IMR-90 (cell line): ENCODE data around the gene ALDH7A1. TPM values are rescaled to one million over a fixed set of nuclear protein-coding genes. Genes with fewer than 3 reads are reported as not detected.

Experiments used
- ATAC-seq: fragments of 200-7000 bp; cut with Tn5 transposase; 2 replicates; pipeline ENCODE4 v1.9.1; 2020; ENCODE audit warnings: low read depth, mild to moderate bottlenecking, moderate library complexity
- BruUV-seq: library from RNA; stranded (reverse); fragments of 400-500 nt; replicated peaks from 2 replicates; lab custom pipeline; 2021; lab: Mats Ljungman, UMichigan
- CTCF ChIA-PET: fragments of 300-600 bp; formaldehyde crosslinking; extraction: SDS; loops from one replicate; lab custom pipeline; 2021; ENCODE audit warnings: antibody characterized with exemption; lab: Yijun Ruan, JAX
- POLR2A ChIA-PET: fragments of 300-600 bp; sonication (Branson Sonifier 250); formaldehyde crosslinking; loops from one replicate; lab custom pipeline; 2022; ENCODE audit warnings: antibody characterized with exemption; ENCODE audit not compliant: unreplicated experiment; lab: Charles Lee
- DNase-seq: peaks from one replicate; pipeline ENCODE4 v3.0.0; 2013
- H2AFZ ChIP-seq: replicated peaks from 2 replicates; pipeline ENCODE3; 2013; ENCODE audit warnings: low read length, mild to moderate bottlenecking; ENCODE audit not compliant: poor library complexity
- H2AK5ac ChIP-seq: 2 replicates; pipeline ENCODE4 v1.6.1; 2013; ENCODE audit warnings: low read depth, low read length, inconsistent platforms
- H2AK9ac ChIP-seq: replicated peaks from 2 replicates; pipeline ENCODE3; 2013; ENCODE audit warnings: mild to moderate bottlenecking, low read depth, low read length, moderate library complexity; ENCODE audit not compliant: poor library complexity
- H2BK120ac ChIP-seq: 2 replicates; pipeline ENCODE4 v1.6.1; 2013; ENCODE audit warnings: low read depth, low read length, inconsistent platforms
- H2BK15ac ChIP-seq: 3 replicates; pipeline ENCODE4 v1.6.1; 2013; ENCODE audit warnings: low read depth, low read length, inconsistent platforms
- H2BK20ac ChIP-seq: 2 replicates; pipeline ENCODE4 v1.6.1; 2013; ENCODE audit warnings: low read depth, mild to moderate bottlenecking, inconsistent platforms, low read length, moderate library complexity
- H2BK5ac ChIP-seq: 2 replicates; pipeline ENCODE4 v1.6.1; 2013; ENCODE audit warnings: mild to moderate bottlenecking, low read depth, low read length, inconsistent platforms; ENCODE audit not compliant: poor library complexity, severe bottlenecking
- H3K14ac ChIP-seq: replicated peaks from 2 replicates; pipeline ENCODE4 v1.6.1; 2013; ENCODE audit warnings: low read depth, low read length, inconsistent platforms
- H3K18ac ChIP-seq: 2 replicates; pipeline ENCODE4 v1.6.1; 2013; ENCODE audit warnings: low read depth, low read length, control low read depth
- H3K23ac ChIP-seq: 2 replicates; pipeline ENCODE4 v1.6.1; 2013; ENCODE audit warnings: low read depth, low read length, inconsistent platforms
- H3K27ac ChIP-seq: 2 replicates; pipeline ENCODE4 v1.5.1; 2013; ENCODE audit warnings: mild to moderate bottlenecking, control low read depth, low read length; ENCODE audit not compliant: insufficient read depth
- H3K27me3 ChIP-seq: 2 replicates; pipeline ENCODE4 v1.6.1; 2013; ENCODE audit warnings: low read length; ENCODE audit not compliant: control insufficient read depth, insufficient read depth
- H3K36me3 ChIP-seq: 2 replicates; pipeline ENCODE4 v1.6.1; 2013; ENCODE audit warnings: low read length, mixed read lengths; ENCODE audit not compliant: control insufficient read depth, insufficient read depth
- H3K4ac ChIP-seq: 2 replicates; pipeline ENCODE4 v1.6.1; 2013; ENCODE audit warnings: low read depth, low read length, inconsistent platforms
- H3K4me1 ChIP-seq: 2 replicates; pipeline ENCODE4 v1.6.1; 2013; ENCODE audit warnings: low read length, mixed read lengths; ENCODE audit not compliant: control insufficient read depth, insufficient read depth
- H3K4me2 ChIP-seq: 2 replicates; pipeline ENCODE4 v1.6.1; 2013; ENCODE audit warnings: low read depth, mild to moderate bottlenecking, control low read depth, low read length, moderate library complexity
- H3K4me3 ChIP-seq: 2 replicates; pipeline ENCODE4 v1.5.1; 2013; ENCODE audit warnings: low read depth, mild to moderate bottlenecking, control low read depth, low read length, moderate library complexity; ENCODE audit not compliant: insufficient read depth
- H3K56ac ChIP-seq: 2 replicates; pipeline ENCODE4 v1.6.1; 2013; ENCODE audit warnings: low read length, inconsistent platforms; ENCODE audit not compliant: insufficient read depth; ENCODE audit errors: extremely low read depth
- H3K79me1 ChIP-seq, 2 experiments: 2 replicates each; pipeline ENCODE4 v1.6.1; 2013; ENCODE audit warnings: low read length in 2 of 2, inconsistent platforms in 1 of 2, low read depth in 1 of 2
- H3K9ac ChIP-seq: 2 replicates; pipeline ENCODE4 v1.6.1; 2013; ENCODE audit warnings: low read depth, low read length, control low read depth
- H3K9me1 ChIP-seq: 2 replicates; pipeline ENCODE4 v1.6.1; 2013; ENCODE audit warnings: low read length, inconsistent platforms; ENCODE audit not compliant: insufficient read depth
- H3K9me3 ChIP-seq: 2 replicates; pipeline ENCODE4 v1.6.1; 2013; ENCODE audit warnings: low read length; ENCODE audit not compliant: control insufficient read depth, insufficient read depth
- H4K20me1 ChIP-seq: 2 replicates; pipeline ENCODE4 v1.6.1; 2013; ENCODE audit warnings: low read length, inconsistent platforms; ENCODE audit not compliant: insufficient read depth
- H4K5ac ChIP-seq: 2 replicates; pipeline ENCODE4 v1.6.1; 2013; ENCODE audit warnings: mild to moderate bottlenecking, low read depth, low read length, control low read depth
- H4K8ac ChIP-seq, 2 experiments: 2 replicates each; pipeline ENCODE4 v1.6.1; 2013; ENCODE audit warnings: low read depth in 2 of 2, low read length in 2 of 2, control low read depth in 1 of 2, inconsistent platforms in 1 of 2
- H4K91ac ChIP-seq: 2 replicates; pipeline ENCODE4 v1.6.1; 2013; ENCODE audit warnings: low read depth, low read length, inconsistent platforms; ENCODE audit not compliant: insufficient read depth
- CHD1 ChIP-seq: IDR thresholded peaks from 2 replicates; pipeline ENCODE4 v1.6.1; 2012; ENCODE audit warnings: low read depth, low read length, improper control_type of control experiment
- CTCF ChIP-seq: conservative IDR thresholded peaks from 2 replicates; pipeline ENCODE4 v1.5.1; 2012; ENCODE audit warnings: mild to moderate bottlenecking, low read depth, low read length, improper control_type of control experiment
- FOS ChIP-seq: fragments of 150-350 bp; IDR thresholded peaks from 2 replicates; pipeline ENCODE4 v1.6.1; 2016; ENCODE audit warnings: low read depth, low read length
- MAZ ChIP-seq: IDR thresholded peaks from 2 replicates; pipeline ENCODE4 v1.6.1; 2012; ENCODE audit warnings: low read depth, mild to moderate bottlenecking, low read length, improper control_type of control experiment, moderate library complexity, borderline replicate concordance
- MXI1 ChIP-seq: IDR thresholded peaks from 2 replicates; pipeline ENCODE4 v1.6.1; 2012; ENCODE audit warnings: low read depth, mild to moderate bottlenecking, low read length, moderate library complexity, borderline replicate concordance
- POLR2A ChIP-seq: IDR thresholded peaks from 2 replicates; pipeline ENCODE4 v1.6.1; 2012; ENCODE audit warnings: mild to moderate bottlenecking, low read depth, low read length
- RAD21 ChIP-seq: IDR thresholded peaks from 2 replicates; pipeline ENCODE4 v1.6.1; 2012; ENCODE audit warnings: low read length, improper control_type of control experiment
- RCOR1 ChIP-seq: IDR thresholded peaks from 2 replicates; pipeline ENCODE4 v1.6.1; 2012; ENCODE audit warnings: mild to moderate bottlenecking, low read length, improper control_type of control experiment; ENCODE audit not compliant: insufficient replicate concordance
- RFX5 ChIP-seq: IDR thresholded peaks from 2 replicates; pipeline ENCODE4 v1.8.0; 2012; ENCODE audit warnings: low read depth, mild to moderate bottlenecking, low read length, moderate library complexity
- WGBS, 2 experiments: methylation state at CpG; one replicate each; pipeline versions ENCODE4 v1.1.5 to v1.1.7; 2013; ENCODE audit warnings: missing lambda C conversion rate in 2 of 2; ENCODE audit not compliant: insufficient read length in 1 of 2; ENCODE audit errors: extremely low coverage in 2 of 2; 5-methylcytosine and 5-hydroxymethylcytosine counted together
- dilution Hi-C: fragments of 300-500 bp; cut with HindIII; formaldehyde crosslinking; loops from one replicate; pipeline ENCODE4 v1.14.3; 2018; ENCODE audit warnings: low sequenced_read_pairs; ENCODE audit not compliant: unreplicated experiment
- in situ Hi-C: fragments of 300-500 bp; cut with MboI; formaldehyde crosslinking; loops from 3 replicates; pipeline ENCODE4 v1.14.3; 2019; ENCODE audit warnings: low sequenced_read_pairs, inconsistent platforms, mixed read lengths
- intact Hi-C: fragments of 100-400 bp; cut with micrococcal nuclease; formaldehyde crosslinking; loops from 2 replicates; pipeline ENCODE4 v1.10.0; 2022
- polyA plus RNA-seq, 3 experiments: library from polyadenylated mRNA; depleted of rRNA; stranded (reverse); fragments of >200 nt; gene quantifications; 2 replicates each; pipeline ENCODE4 v1.2.3, GENCODE V29; 2012; ENCODE audit warnings: low replicate concordance in 1 of 3
- total RNA-seq: library from RNA; depleted of rRNA; stranded (reverse); fragments of >200 nt; gene quantifications from 2 replicates; pipeline ENCODE4 v1.2.3, GENCODE V29; 2012

Gene ALDH7A1
- total and polyA plus RNA-seq, 2 of the 4 experiments (the other 2 are of a cell fraction) = 40.9 to 62.2 TPM

GRCh38 chr5:126641387-126641786 is 46.4 kb upstream of the ALDH7A1 start:
- Histone ChIP-seq H2BK5ac (no peak overlapping the region), H3K9me1 (no peaks in the 10 kb centered on the region), H4K20me1 (no peaks in the 10 kb centered on the region), H3K79me1 (no peaks in the 10 kb centered on the region), H3K36me3 (no peaks in the 10 kb centered on the region), H4K8ac (no peak overlapping the region), H3K4me1 (no peaks in the 10 kb centered on the region), H2BK20ac (no peak overlapping the region), H3K14ac (no peak overlapping the region), H3K23ac (no peak overlapping the region), H3K4me2 (no peak overlapping the region), H2BK120ac (no peak overlapping the region), H3K18ac (no peak overlapping the region), H3K56ac (no peak overlapping the region), H3K9ac (no peak overlapping the region), H4K91ac (no peak overlapping the region), H3K27ac (no peak overlapping the region), H2AK9ac (no peak overlapping the region), H2AK5ac (no peak overlapping the region), H3K4ac (no peak overlapping the region), H3K27me3 (no peaks in the 10 kb centered on the region), H3K4me3 (no peak overlapping the region), H2AFZ (peak overlapping the region; percentile 58), H3K9me3 (peaks cover 2% of the 10 kb centered on the region; the same call in 1 of the 2 replicates), H4K5ac (no peak overlapping the region), H2BK15ac (no peak overlapping the region)
- 67% methylated on average over 1 of the region's 5 CpGs; no CpG with 5 or more reads in 1 of the 2 experiments for WGBS, 2 experiments
- intact Hi-C loops = no loop called here
- no peak for DNase-seq
- no TSS peak for BruUV-seq
- no peak for ATAC-seq
- dilution Hi-C loops = no loop called here
- POLR2A ChIA-PET = no interaction called here
- in situ Hi-C loops = no loop called here
- CTCF ChIA-PET = no interaction called here
- TF ChIP-seq CHD1 = no peak
- no peak for TF ChIP-seq RFX5
- TF ChIP-seq MAZ = no peak
- no peak for TF ChIP-seq MXI1
- no peak for TF ChIP-seq CTCF
- TF ChIP-seq FOS = no peak
- no peak for TF ChIP-seq RAD21
- TF ChIP-seq RCOR1 = no peak
- no peak for TF ChIP-seq POLR2A
